NB4 (cell line): ENCODE data around the gene FAM120AOS.

Source experiments
- DNase-seq: peaks from one replicate; pipeline ENCODE4 v3.0.0; 2010; ENCODE audit warnings: low read depth
- H3K4me3 ChIP-seq: one replicate; pipeline ENCODE4 v1.5.1; 2011; ENCODE audit warnings: mild to moderate bottlenecking, low read depth, low read length, moderate library complexity
- CTCF ChIP-seq: IDR thresholded peaks from one replicate; pipeline ENCODE4 v1.5.1; 2012; ENCODE audit warnings: low read depth, low read length
- MYC ChIP-seq: IDR thresholded peaks from 2 replicates; pipeline ENCODE4 v1.6.1; 2011; ENCODE audit warnings: low read depth, low read length
- POLR2A ChIP-seq: IDR thresholded peaks from 2 replicates; pipeline ENCODE4 v1.6.1; 2011; ENCODE audit warnings: mild to moderate bottlenecking; ENCODE audit not compliant: insufficient read length; ENCODE audit errors: extremely low read depth
- TF ChIP-seq, protein P1 (sequence below): IDR thresholded peaks from 2 replicates; pipeline ENCODE4 v1.6.1; 2011; ENCODE audit warnings: low read depth, low read length

The FAM120AOS gene

GRCh38 chr9:93473411-93473810 lies 20.0 kb upstream of the FAM120AOS start:
- TF ChIP-seq CTCF (no peak), MYC (no peak), POLR2A (no peak)
- TF ChIP-seq, protein P1, sequence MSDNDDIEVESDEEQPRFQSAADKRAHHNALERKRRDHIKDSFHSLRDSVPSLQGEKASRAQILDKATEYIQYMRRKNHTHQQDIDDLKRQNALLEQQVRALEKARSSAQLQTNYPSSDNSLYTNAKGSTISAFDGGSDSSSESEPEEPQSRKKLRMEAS: no peak
- no peak overlapping the region for H3K4me3 ChIP-seq
- no peak for DNase-seq

- TF ChIP-seq POLR2A: no peak
- TF ChIP-seq, protein P1: no peak
- TF ChIP-seq CTCF: no peak
- no peak for TF ChIP-seq MYC
- no peak for DNase-seq
Measured at GRCh38 chr9:93471124-93471523, 17.7 kb upstream of the FAM120AOS start.

DNA sequence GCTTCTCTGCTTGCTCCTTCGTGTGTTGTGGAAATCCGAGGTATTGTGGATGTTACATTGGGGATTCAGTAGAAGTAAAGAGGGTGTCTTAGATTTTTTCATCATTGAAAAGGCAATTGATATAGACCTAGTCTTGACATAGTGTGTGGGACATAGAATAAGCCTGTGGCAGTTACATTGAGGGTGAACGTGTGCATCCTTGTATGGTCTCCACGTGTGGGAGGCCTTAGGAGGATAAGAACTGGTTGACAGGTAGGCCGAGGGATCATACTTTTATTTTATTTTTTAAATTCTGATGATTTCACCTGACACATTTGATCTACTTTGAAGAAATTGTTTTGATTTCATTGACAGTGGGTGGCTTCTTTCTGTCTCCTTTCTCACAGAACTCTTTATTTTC lies 17.0 kb upstream of the FAM120AOS start:
- DNase-seq: no peak
- TF ChIP-seq, protein P1: no peak
- TF ChIP-seq POLR2A (no peak), MYC (no peak)
- H3K4me3 ChIP-seq: no peak overlapping the region

More at GRCh38 chr9:93471124-93471523, 17.7 kb upstream of the FAM120AOS start:
- H3K4me3 ChIP-seq: no peak overlapping the region

- TF ChIP-seq POLR2A (no peak), CTCF (no peak)
- TF ChIP-seq, protein P1: no peak
- no peak overlapping the region for H3K4me3 ChIP-seq
- no peak for DNase-seq
Measured at GRCh38 chr9:93468763-93469456, 15.5 kb upstream of the FAM120AOS start.

GRCh38 chr9:93467462-93467861 lies 14.1 kb upstream of the FAM120AOS start:
- no peak overlapping the region for H3K4me3 ChIP-seq
- TF ChIP-seq CTCF (no peak), MYC (no peak), POLR2A (no peak)
- TF ChIP-seq, protein P1: no peak
- no peak for DNase-seq

DNA sequence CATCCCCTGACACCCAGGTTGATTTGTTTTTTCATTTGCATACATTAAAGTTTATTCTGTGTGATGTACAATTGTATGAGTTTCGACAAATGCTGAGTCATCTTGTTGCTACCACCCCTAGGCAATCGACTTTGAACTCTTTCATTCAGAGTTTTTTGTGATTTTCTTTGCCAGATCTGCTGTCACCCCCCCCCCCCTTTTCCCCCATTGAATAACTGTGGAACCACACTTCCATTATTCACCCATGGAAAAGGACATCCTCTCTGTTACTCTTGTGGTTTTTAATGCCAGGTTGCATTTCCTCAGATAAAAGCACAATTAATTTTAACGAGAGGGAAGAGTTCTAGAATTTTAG lies 13.7 kb upstream of the FAM120AOS start:
- DNase-seq: peak; percentile 14
- TF ChIP-seq, protein P1: no peak
- no peak for TF ChIP-seq POLR2A
- TF ChIP-seq MYC: no peak
- TF ChIP-seq CTCF: no peak
- H3K4me3 ChIP-seq: no peak overlapping the region
